ENCODE results near the gene ALDH18A1.

GRCh38 chr10:95675403-95676116 is 19.0 kb upstream of the ALDH18A1 start:
- TF ChIP-seq EZH2phosphoT487 (IDR thresholded peaks at IDR 0.05; ENCODE audit: insufficient read depth, low read depth) = no peak
- TF ChIP-seq EZH2 (IDR thresholded peaks at IDR 0.05; ENCODE audit: insufficient read depth, poor library complexity, severe bottlenecking) = no peak
